Neuronal stem cell (in vitro differentiated cells): Measurements from ENCODE around the gene TIMP2.

Experiments
- DNase-seq: peaks from one replicate; pipeline ENCODE4 v3.0.0-alpha.2; 2013; ENCODE audit warnings: low spot score
- H2AFZ ChIP-seq: one replicate; pipeline ENCODE4 v1.6.1; 2013; ENCODE audit warnings: mild to moderate bottlenecking, low read length, inconsistent platforms
- H2AK5ac ChIP-seq: 2 replicates; pipeline ENCODE4 v1.6.1; 2013; ENCODE audit warnings: low read depth, mild to moderate bottlenecking, inconsistent platforms, low read length, moderate library complexity, mixed read lengths
- H2BK120ac ChIP-seq: 2 replicates; pipeline ENCODE4 v1.6.1; 2013; ENCODE audit warnings: low read depth, mild to moderate bottlenecking, inconsistent platforms, low read length, moderate library complexity, mixed read lengths
- H2BK12ac ChIP-seq: one replicate; pipeline ENCODE4 v1.6.1; 2013; ENCODE audit warnings: low read length, inconsistent platforms
- H2BK15ac ChIP-seq: 2 replicates; pipeline ENCODE4 v1.6.1; 2013; ENCODE audit warnings: mild to moderate bottlenecking, low read length, inconsistent platforms, mixed read lengths
- H2BK5ac ChIP-seq: one replicate; pipeline ENCODE4 v1.6.1; 2013; ENCODE audit warnings: inconsistent platforms, mild to moderate bottlenecking, low read length, moderate library complexity
- H3K14ac ChIP-seq: one replicate; pipeline ENCODE4 v1.6.1; 2013; ENCODE audit warnings: low read length, inconsistent platforms
- H3K18ac ChIP-seq: 2 replicates; pipeline ENCODE4 v1.6.1; 2013; ENCODE audit warnings: low read length, inconsistent platforms
- H3K23ac ChIP-seq: 2 replicates; pipeline ENCODE4 v1.6.1; 2013; ENCODE audit warnings: low read depth, mild to moderate bottlenecking, mixed read lengths, low read length, inconsistent platforms; ENCODE audit not compliant: poor library complexity
- H3K27ac ChIP-seq: replicated peaks from 3 replicates; pipeline ENCODE4 v1.5.1; 2013; ENCODE audit warnings: low read length, inconsistent platforms
- H3K27me3 ChIP-seq, 3 experiments: 2 replicates each; pipeline ENCODE4 v1.6.1; 2013; ENCODE audit warnings: low read length in 3 of 3, mild to moderate bottlenecking in 2 of 3, inconsistent platforms in 1 of 3, low read depth in 1 of 3, mixed read lengths in 1 of 3, moderate library complexity in 1 of 3; ENCODE audit not compliant: control insufficient read depth in 3 of 3, insufficient read depth in 3 of 3
- H3K36me3 ChIP-seq, 2 donors: replicated peaks in 1 of 2; 2 replicates each; pipeline ENCODE4 v1.6.1; 2013; ENCODE audit warnings: low read length in 2 of 2; ENCODE audit not compliant: control insufficient read depth in 2 of 2, insufficient read depth in 2 of 2
- H3K4ac ChIP-seq: 2 replicates; pipeline ENCODE4 v1.6.1; 2013; ENCODE audit warnings: inconsistent platforms, mild to moderate bottlenecking, low read length, moderate library complexity
- H3K4me1 ChIP-seq, 2 donors: 1 replicate in 1 of 2; 2 replicates in 1 of 2; pipeline ENCODE4 v1.6.1; 2013; ENCODE audit warnings: low read length in 2 of 2, low read depth in 1 of 2; ENCODE audit not compliant: control insufficient read depth in 2 of 2, insufficient read depth in 1 of 2
- H3K4me2 ChIP-seq: one replicate; pipeline ENCODE4 v1.6.1; 2013; ENCODE audit warnings: mild to moderate bottlenecking, low read length, inconsistent platforms; ENCODE audit not compliant: insufficient read depth, poor library complexity, severe bottlenecking
- H3K4me3 ChIP-seq, 2 donors: 2 replicates each; pipeline ENCODE4 v1.5.1; 2013; ENCODE audit warnings: low read length in 2 of 2, mild to moderate bottlenecking in 2 of 2, inconsistent platforms in 1 of 2, moderate library complexity in 1 of 2
- H3K79me1 ChIP-seq: one replicate; pipeline ENCODE4 v1.6.1; 2013; ENCODE audit warnings: low read depth, mild to moderate bottlenecking, inconsistent platforms, low read length, moderate library complexity
- H3K9ac ChIP-seq: one replicate; pipeline ENCODE4 v1.6.1; 2013; ENCODE audit warnings: mild to moderate bottlenecking, low read depth, low read length, inconsistent platforms; ENCODE audit not compliant: poor library complexity
- H3K9me3 ChIP-seq, 2 donors: replicated peaks in 1 of 2; 2 replicates each; pipeline versions ENCODE3 to v1.6.1; 2013; ENCODE audit warnings: low read length in 2 of 2, mild to moderate bottlenecking in 2 of 2, inconsistent platforms in 1 of 2, low read depth in 1 of 2, mixed read lengths in 1 of 2, moderate library complexity in 1 of 2; ENCODE audit not compliant: control insufficient read depth in 2 of 2, insufficient read depth in 1 of 2
- H4K8ac ChIP-seq: one replicate; pipeline ENCODE4 v1.6.1; 2013; ENCODE audit warnings: low read depth, mild to moderate bottlenecking, inconsistent platforms, low read length, moderate library complexity
- H4K91ac ChIP-seq: one replicate; pipeline ENCODE4 v1.6.1; 2013; ENCODE audit warnings: low read length, low read depth, mild to moderate bottlenecking, inconsistent platforms; ENCODE audit not compliant: poor library complexity
- WGBS, 2 donors: extraction: QIAGEN DNeasy Blood & Tissue Kit; methylation state at CpG; one replicate each; pipeline ENCODE4 v1.1.7; 2013; ENCODE audit warnings: missing lambda C conversion rate in 2 of 2, mixed read lengths in 1 of 2; ENCODE audit not compliant: insufficient read length in 2 of 2, insufficient replicate concordance in 1 of 2; ENCODE audit errors: extremely low coverage in 2 of 2; 5-methylcytosine and 5-hydroxymethylcytosine counted together

The TIMP2 gene

DNA sequence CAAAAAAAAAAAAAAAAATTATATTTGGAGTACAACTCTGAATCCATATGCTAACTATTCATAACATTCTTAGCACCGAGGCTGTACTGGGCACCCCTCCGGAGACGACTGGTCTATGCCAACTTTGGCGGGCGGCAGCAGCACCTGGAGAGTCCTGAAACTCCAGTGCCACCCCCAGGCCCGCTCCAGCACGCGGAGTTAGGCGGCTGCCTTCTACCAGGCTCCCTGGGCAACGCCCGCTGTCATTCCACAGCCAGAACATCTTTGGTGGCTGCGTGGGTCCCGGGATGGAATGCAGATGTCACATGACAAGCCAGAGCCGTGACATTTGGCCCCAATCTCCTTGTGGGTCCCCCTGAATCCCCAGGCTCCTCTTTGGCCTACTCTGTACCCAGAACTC, 6.2 kb downstream of the TIMP2 start:
- no peak overlapping the region for H3K4me3 ChIP-seq
- no peak overlapping the region for H3K4me2 ChIP-seq
- no peak overlapping the region for H3K27ac ChIP-seq
- H2BK15ac ChIP-seq: no peak overlapping the region
- H3K4ac ChIP-seq: no peak overlapping the region
- no peak for DNase-seq
- no peak overlapping the region for H3K18ac ChIP-seq
- no peak overlapping the region for H2BK5ac ChIP-seq
- peaks cover 6% of the 10 kb centered on the region in 2 donors for H3K36me3 ChIP-seq
- H4K91ac ChIP-seq: no peak overlapping the region
- H2BK12ac ChIP-seq: no peak overlapping the region
- H3K4me1 ChIP-seq: peaks cover 16 to 24% of the 10 kb centered on the region in 2 donors
- no peak overlapping the region for H2AFZ ChIP-seq
- no peak overlapping the region for H4K8ac ChIP-seq
- H3K27me3 ChIP-seq: no peaks in the 10 kb centered on the region
- H3K14ac ChIP-seq: no peak overlapping the region
- WGBS, 2 donors: no CpG with 5 or more reads among the region's 14 CpGs
- peaks cover 0 to 2% of the 10 kb centered on the region in 2 donors for H3K9me3 ChIP-seq
- H3K23ac ChIP-seq: no peak overlapping the region
- peaks cover 28% of the 10 kb centered on the region for H3K79me1 ChIP-seq
- no peak overlapping the region for H2BK120ac ChIP-seq
- no peak overlapping the region for H3K9ac ChIP-seq
- peak overlapping the region; percentile 40 for H2AK5ac ChIP-seq

DNA sequence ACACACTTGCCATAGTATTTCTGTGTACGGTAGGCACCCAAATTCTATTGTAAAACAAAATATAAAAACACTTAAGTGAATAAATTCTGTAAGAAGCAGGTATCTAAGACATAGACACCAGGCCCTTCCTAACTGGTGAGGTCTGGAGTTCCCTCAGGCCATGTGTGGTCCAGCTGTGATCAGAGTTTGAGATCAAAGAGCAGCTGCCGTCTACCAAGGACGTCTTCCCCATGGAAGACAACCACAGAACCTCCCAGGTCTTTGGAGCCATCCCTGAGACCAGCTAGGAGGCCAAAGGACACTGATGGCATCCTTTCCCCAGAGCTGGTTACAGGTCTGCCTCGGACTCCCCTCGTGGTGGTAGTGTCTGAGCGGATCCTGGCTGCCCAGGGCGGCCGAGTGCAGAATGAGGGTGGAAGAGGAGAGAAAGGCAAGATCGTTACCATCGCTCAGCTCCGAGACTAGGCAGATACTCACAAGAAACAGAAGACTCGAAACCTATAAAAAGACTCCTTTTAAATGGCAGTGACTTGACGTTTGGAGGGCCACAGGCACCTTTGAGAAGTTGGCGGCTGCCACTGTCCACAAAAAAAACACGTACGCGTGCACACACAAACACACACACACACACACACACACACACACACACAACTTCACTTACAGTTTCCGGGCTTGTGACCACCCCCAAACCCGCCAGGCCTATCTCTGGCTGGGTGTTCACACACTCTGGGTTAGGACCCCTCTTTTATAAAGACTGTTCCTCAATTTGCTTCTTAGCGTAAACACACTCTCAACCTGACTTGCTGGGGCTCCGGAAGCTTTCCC, 7.5 kb downstream of the TIMP2 start:
- Histone ChIP-seq H4K91ac (no peak overlapping the region), H2BK12ac (no peak overlapping the region), H2BK15ac (no peak overlapping the region), H3K4me2 (no peak overlapping the region), H3K4me3 (no peak overlapping the region), H3K9me3 (peaks cover 0 to 2% of the 10 kb centered on the region in 2 donors), H2AK5ac (no peak overlapping the region), H3K14ac (no peak overlapping the region), H3K79me1 (peaks cover 31% of the 10 kb centered on the region), H3K18ac (peak overlapping the region; percentile 74), H4K8ac (no peak overlapping the region), H3K27ac (no peak overlapping the region), H3K27me3 (no peaks in the 10 kb centered on the region), H3K4me1 (peaks cover 4 to 16% of the 10 kb centered on the region in 2 donors), H3K9ac (no peak overlapping the region), H2BK5ac (no peak overlapping the region), H2BK120ac (no peak overlapping the region), H3K4ac (no peak overlapping the region), H3K36me3 (peaks cover 6 to 9% of the 10 kb centered on the region in 2 donors), H3K23ac (peak overlapping the region; percentile 98), H2AFZ (no peak overlapping the region)
- no CpG with 5 or more reads among the region's 21 CpGs for WGBS, 2 donors
- no peak for DNase-seq

DNA sequence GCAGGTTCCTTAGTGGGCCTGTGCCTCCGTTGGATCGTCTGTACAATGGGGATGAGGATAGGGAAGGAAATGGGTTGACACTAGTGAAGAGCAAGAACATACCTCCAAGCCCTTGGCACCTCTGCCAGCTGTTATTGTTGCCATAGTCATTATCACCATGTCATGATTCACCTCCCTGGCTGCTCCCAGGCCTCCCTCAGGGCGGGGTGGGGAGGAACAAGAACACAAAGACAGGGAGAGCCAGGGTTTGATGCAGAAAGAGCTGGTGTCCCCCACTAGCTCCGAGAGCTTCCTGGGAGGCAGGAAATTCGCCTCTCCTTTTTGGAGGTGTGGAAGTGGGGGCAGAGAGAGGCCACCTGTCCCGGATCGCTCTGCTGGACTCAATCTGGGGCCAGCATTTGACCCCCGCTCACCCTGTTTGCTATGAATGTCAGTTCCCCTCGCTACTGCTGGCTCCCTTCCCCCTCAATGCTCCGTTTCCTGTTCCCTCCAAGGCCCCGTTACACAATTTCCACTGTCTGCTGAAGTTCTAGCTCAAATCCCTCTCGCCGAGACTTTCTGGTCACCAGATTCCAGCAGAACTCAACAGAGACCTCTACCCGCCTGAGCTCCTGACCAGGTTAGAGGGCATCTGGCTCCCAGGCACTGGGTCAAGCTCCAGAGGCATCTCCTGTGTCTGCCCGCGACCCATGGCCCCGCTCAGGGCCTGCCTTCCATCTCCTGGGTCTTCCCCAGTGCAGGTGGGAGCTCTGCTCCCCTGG, 9.1 kb downstream of the TIMP2 start:
- Histone ChIP-seq H3K4me2 (peak overlapping the region; percentile 18), H3K79me1 (peaks cover 31% of the 10 kb centered on the region), H3K23ac (no peak overlapping the region), H3K36me3 (peaks cover 3 to 4% of the 10 kb centered on the region in 2 donors), H2BK15ac (no peak overlapping the region), H3K27ac (no peak overlapping the region), H3K4me1 (peaks cover 4 to 14% of the 10 kb centered on the region in 2 donors), H3K4ac (peak overlapping the region; percentile 11), H3K4me3 (no peak overlapping the region), H3K9me3 (peaks cover 0 to 2% of the 10 kb centered on the region in 2 donors), H3K14ac (no peak overlapping the region), H2AK5ac (peak overlapping the region; percentile 14), H4K8ac (no peak overlapping the region), H2BK5ac (peak overlapping the region; percentile 48), H4K91ac (no peak overlapping the region), H3K27me3 (no peaks in the 10 kb centered on the region), H3K9ac (no peak overlapping the region), H2BK12ac (no peak overlapping the region), H3K18ac (peak overlapping the region; percentile 64), H2AFZ (no peak overlapping the region), H2BK120ac (no peak overlapping the region)
- WGBS, 2 donors: no CpG with 5 or more reads among the region's 17 CpGs
- DNase-seq: no peak

DNA sequence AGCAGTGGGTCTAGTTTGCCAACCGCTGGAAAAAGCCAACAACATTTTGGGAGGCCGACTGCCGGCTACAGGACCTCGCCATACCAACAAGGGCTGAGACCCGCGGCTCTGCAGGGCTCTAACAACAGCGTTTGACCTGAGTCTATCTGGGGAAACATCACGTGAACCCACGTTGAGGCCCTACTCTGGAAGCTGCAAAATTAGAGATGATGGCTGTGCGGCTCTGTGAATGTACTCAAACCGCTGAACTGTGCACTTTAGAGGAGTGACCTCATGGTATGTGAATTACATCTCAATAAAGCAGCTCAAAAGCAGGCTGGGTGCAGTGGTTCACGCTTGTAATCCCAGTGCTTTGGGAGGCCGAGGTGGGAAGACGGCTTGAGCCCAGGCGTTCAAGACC, 12.1 kb downstream of the TIMP2 start:
- Histone ChIP-seq H2BK15ac (no peak overlapping the region), H3K14ac (peak overlapping the region; percentile 82), H3K4ac (no peak overlapping the region), H3K9me3 (peaks cover 0 to 2% of the 10 kb centered on the region in 2 donors), H4K8ac (no peak overlapping the region), H2BK12ac (no peak overlapping the region), H3K23ac (no peak overlapping the region), H4K91ac (no peak overlapping the region), H3K9ac (peak overlapping the region; percentile 44), H3K27me3 (no peaks in the 10 kb centered on the region), H3K4me2 (no peak overlapping the region), H2AK5ac (no peak overlapping the region), H2AFZ (no peak overlapping the region), H2BK5ac (no peak overlapping the region), H3K4me3 (no peak overlapping the region), H3K27ac (no peak overlapping the region), H3K36me3 (peaks cover 3 to 4% of the 10 kb centered on the region in 2 donors), H3K18ac (peak overlapping the region; percentile 8), H2BK120ac (no peak overlapping the region), H3K79me1 (peaks cover 22% of the 10 kb centered on the region), H3K4me1 (peaks cover 0 to 3% of the 10 kb centered on the region in 2 donors)
- DNase-seq: no peak
- no CpG with 5 or more reads among the region's 15 CpGs for WGBS, 2 donors
